HEK293 (cell line): ENCODE data around the gene LSM2.

ENCODE experiments used
- CTCF ChIA-PET: fragments of 350-600 bp; formaldehyde crosslinking; extraction: SDS; loops from one replicate; lab custom pipeline; 2021; ENCODE audit warnings: antibody characterized with exemption; lab: Yijun Ruan, JAX
- POLR2A ChIA-PET: fragments of 300-600 bp; formaldehyde crosslinking; extraction: SDS; loops from one replicate; lab custom pipeline; 2020; ENCODE audit warnings: antibody characterized with exemption, inconsistent platforms; lab: Yijun Ruan, JAX
- H3K27ac ChIP-seq: fragments of 200-500 bp; sonication (Bioruptor generic); 2 replicates; pipeline ENCODE4 v1.5.1; 2014; ENCODE audit warnings: low read depth, low read length, control low read depth, inconsistent platforms; ENCODE audit errors: extremely low read depth
- H3K36me3 ChIP-seq, 2 experiments: fragments of 200-500 bp in 1 of 2; sonication (Bioruptor generic) in 1 of 2; 1 replicate in 1 of 2; 2 replicates in 1 of 2; pipeline ENCODE4 v1.5.1; 2014 to 2017; ENCODE audit warnings: inconsistent platforms in 2 of 2, low read length in 2 of 2; ENCODE audit not compliant: control insufficient read depth in 2 of 2, insufficient read depth in 1 of 2
- H3K4me1 ChIP-seq: fragments of 200-500 bp; sonication (Bioruptor generic); 2 replicates; pipeline ENCODE4 v1.5.1; 2014; ENCODE audit warnings: mild to moderate bottlenecking, low read length, inconsistent platforms; ENCODE audit not compliant: control insufficient read depth, insufficient read depth
- H3K4me3 ChIP-seq: 2 replicates; pipeline ENCODE4 v1.5.1; 2011; ENCODE audit warnings: low read depth, mild to moderate bottlenecking, control low read depth, low read length, moderate library complexity
- H3K9me3 ChIP-seq: fragments of 200-500 bp; sonication (Bioruptor generic); 2 replicates; pipeline ENCODE4 v1.5.1; 2014; ENCODE audit warnings: low read depth, low read length, inconsistent platforms; ENCODE audit not compliant: control insufficient read depth, insufficient read depth
- EGR2 ChIP-seq: fragments of 450-650 bp; formaldehyde crosslinking; IDR thresholded peaks from 2 replicates; pipeline ENCODE4 v1.5.1; 2016; ENCODE audit warnings: low read depth, missing biosample characterization, missing genetic modification characterization
- GLIS1 ChIP-seq: fragments of 450-650 bp; formaldehyde crosslinking; IDR thresholded peaks from 2 replicates; pipeline ENCODE4 v1.5.1; 2016; ENCODE audit warnings: missing biosample characterization, missing genetic modification characterization
- IKZF3 ChIP-seq: fragments of 450-650 bp; IDR thresholded peaks from 2 replicates; pipeline ENCODE4 v1.5.0; 2018; ENCODE audit warnings: missing biosample characterization, mild to moderate bottlenecking, missing genetic modification characterization, moderate library complexity
- PRDM10 ChIP-seq: fragments of 450-650 bp; formaldehyde crosslinking; IDR thresholded peaks from 2 replicates; pipeline ENCODE4 v1.5.1; 2016; ENCODE audit warnings: missing biosample characterization, missing genetic modification characterization
- RBAK ChIP-seq: fragments of 450-650 bp; formaldehyde crosslinking; IDR thresholded peaks from 2 replicates; pipeline ENCODE4 v1.5.1; 2016; ENCODE audit warnings: missing biosample characterization, missing genetic modification characterization
- SP2 ChIP-seq: fragments of 450-650 bp; formaldehyde crosslinking; IDR thresholded peaks from 2 replicates; pipeline ENCODE4 v1.5.1; 2016; ENCODE audit warnings: missing biosample characterization, missing genetic modification characterization
- ZBTB17 ChIP-seq: fragments of 450-650 bp; formaldehyde crosslinking; IDR thresholded peaks from 2 replicates; pipeline ENCODE4 v1.5.1; 2016; ENCODE audit warnings: missing biosample characterization, missing genetic modification characterization
- ZBTB20 ChIP-seq: fragments of 450-650 bp; formaldehyde crosslinking; IDR thresholded peaks from 2 replicates; pipeline ENCODE4 v1.5.1; 2016; ENCODE audit warnings: missing biosample characterization, missing genetic modification characterization
- ZBTB21 ChIP-seq: fragments of 450-650 bp; formaldehyde crosslinking; IDR thresholded peaks from 2 replicates; pipeline ENCODE4 v1.5.1; 2017; ENCODE audit warnings: missing biosample characterization, missing genetic modification characterization
- ZNF280D ChIP-seq: fragments of 450-650 bp; formaldehyde crosslinking; IDR thresholded peaks from 2 replicates; pipeline ENCODE4 v1.5.1; 2016; ENCODE audit warnings: missing biosample characterization, missing genetic modification characterization
- ZNF37A ChIP-seq: fragments of 450-650 bp; IDR thresholded peaks from 2 replicates; pipeline ENCODE4 v1.5.1; 2018; ENCODE audit warnings: missing biosample characterization, missing genetic modification characterization
- ZNF513 ChIP-seq: fragments of 450-650 bp; IDR thresholded peaks from 2 replicates; pipeline ENCODE4 v1.5.1; 2018; ENCODE audit warnings: missing biosample characterization, missing genetic modification characterization
- ZNF548 ChIP-seq: fragments of 450-650 bp; formaldehyde crosslinking; IDR thresholded peaks from 2 replicates; pipeline ENCODE4 v1.5.1; 2016; ENCODE audit warnings: missing biosample characterization, missing genetic modification characterization
- ZNF580 ChIP-seq: fragments of 450-650 bp; formaldehyde crosslinking; IDR thresholded peaks from 2 replicates; pipeline ENCODE4 v1.5.1; 2016; ENCODE audit warnings: missing biosample characterization, missing genetic modification characterization
- ZNF654 ChIP-seq: fragments of 450-650 bp; formaldehyde crosslinking; IDR thresholded peaks from 2 replicates; pipeline ENCODE4 v1.5.1; 2016; ENCODE audit warnings: low read depth, missing biosample characterization, missing genetic modification characterization
- ZNF660 ChIP-seq: fragments of 450-650 bp; IDR thresholded peaks from 2 replicates; pipeline ENCODE4 v1.5.1; 2018; ENCODE audit warnings: missing biosample characterization, mild to moderate bottlenecking, missing genetic modification characterization
- ZNF664 ChIP-seq: fragments of 450-650 bp; formaldehyde crosslinking; IDR thresholded peaks from 2 replicates; pipeline ENCODE4 v1.5.1; 2016; ENCODE audit warnings: missing biosample characterization, missing genetic modification characterization
- ZNF837 ChIP-seq: fragments of 450-650 bp; formaldehyde crosslinking; IDR thresholded peaks from 2 replicates; pipeline ENCODE4 v1.5.1; 2016; ENCODE audit warnings: missing biosample characterization, missing genetic modification characterization

LSM2 gene

GRCh38 chr6:31814677-31815024 is 7.9 kb upstream of the LSM2 start:
- POLR2A ChIA-PET: interaction anchor here (0.6 to 5.6 kb wide), 38 partner anchors 8 to 1157 kb away, joined by 3 to 206 read pairs (median 4); partner anchors contain the start of genes ABHD16A, CLIC1, DDAH2 and GPANK1
- Histone ChIP-seq H3K9me3 (no peaks in the 10 kb centered on the region), H3K4me3 (peak overlapping the region; percentile 26), H3K36me3 (peaks cover 0 to 29% of the 10 kb centered on the region in 2 experiments; a peak in 1 of 3 replicates), H3K4me1 (peaks cover 4% of the 10 kb centered on the region; the same call in 1 of the 2 replicates), H3K27ac (peak overlapping the region; percentile 78)
- CTCF ChIA-PET: interaction anchor here (0.7 to 3.1 kb wide), 5 partner anchors 11 to 1099 kb away, joined by 3 to 13 read pairs (median 3); partner anchors contain the start of genes HSPA1B and VARS1
- TF ChIP-seq ZNF513 (tag by site-specific recombination): no peak
- no peak for TF ChIP-seq EGR2

GRCh38 chr6:31813465-31813849 is 6.7 kb upstream of the LSM2 start:
- H3K4me3 ChIP-seq: no peak overlapping the region
- H3K9me3 ChIP-seq: no peaks in the 10 kb centered on the region
- POLR2A ChIA-PET: interaction anchor here (0.9 to 5.6 kb wide), 8 partner anchors 9 to 50 kb away, joined by 3 to 206 read pairs (median 11); partner anchors contain the start of genes HSPA1B, NEU1 and VARS1

GRCh38 chr6:31811645-31812044 is 4.9 kb upstream of the LSM2 start:
- POLR2A ChIA-PET: interaction anchor here (0.7 to 5.6 kb wide), 2 partner anchors 14 to 287 kb away, joined by 3 to 206 read pairs; partner anchors contain the start of gene HSPA1B
- H3K4me3 ChIP-seq: no peak overlapping the region
- TF ChIP-seq ZBTB20 (tag by site-specific recombination) (no peak), RBAK (no peak), ZNF654 (tag by site-specific recombination) (no peak), ZNF580 (tag by site-specific recombination) (no peak), ZNF37A (tag by site-specific recombination) (no peak), GLIS1 (tag by site-specific recombination) (no peak), ZNF548 (tag by site-specific recombination) (no peak), ZNF660 (tag by site-specific recombination) (no peak), ZBTB17 (tag by site-specific recombination) (no peak), ZNF280D (tag by site-specific recombination) (no peak), ZBTB21 (no peak)

More at GRCh38 chr6:31813465-31813849, 6.7 kb upstream of the LSM2 start:
- CTCF ChIA-PET: interaction anchor here (0.7 to 3.1 kb wide), 6 partner anchors 8 to 23 kb away, joined by 3 to 13 read pairs (median 4); partner anchors contain the start of genes HSPA1B and VARS1
- peak overlapping the region; percentile 80 for H3K27ac ChIP-seq
- peaks cover 0 to 18% of the 10 kb centered on the region in 2 experiments; a peak in 1 of 3 replicates for H3K36me3 ChIP-seq
- TF ChIP-seq ZNF664 (tag by site-specific recombination) (no peak), PRDM10 (no peak), ZNF837 (tag by site-specific recombination) (no peak), SP2 (tag by site-specific recombination) (no peak), IKZF3 (tag by site-specific recombination) (no peak), ZNF654 (tag by site-specific recombination) (no peak)
- H3K4me1 ChIP-seq: peaks cover 4% of the 10 kb centered on the region; the same call in 1 of the 2 replicates

More at GRCh38 chr6:31811645-31812044, 4.9 kb upstream of the LSM2 start:
- CTCF ChIA-PET: interaction anchor here (0.6 to 3.1 kb wide), 2 partner anchors 16 to 120 kb away, joined by 3 to 13 read pairs; partner anchors contain the start of gene VARS1
- H3K4me1 ChIP-seq: peaks cover 4% of the 10 kb centered on the region; the same call in 1 of the 2 replicates
- peaks cover 0 to 6% of the 10 kb centered on the region in 2 experiments; a peak in 1 of 3 replicates for H3K36me3 ChIP-seq
- H3K9me3 ChIP-seq: no peaks in the 10 kb centered on the region
- H3K27ac ChIP-seq: no peak overlapping the region
